Measurements from ENCODE around the gene MAP2.

DNA sequence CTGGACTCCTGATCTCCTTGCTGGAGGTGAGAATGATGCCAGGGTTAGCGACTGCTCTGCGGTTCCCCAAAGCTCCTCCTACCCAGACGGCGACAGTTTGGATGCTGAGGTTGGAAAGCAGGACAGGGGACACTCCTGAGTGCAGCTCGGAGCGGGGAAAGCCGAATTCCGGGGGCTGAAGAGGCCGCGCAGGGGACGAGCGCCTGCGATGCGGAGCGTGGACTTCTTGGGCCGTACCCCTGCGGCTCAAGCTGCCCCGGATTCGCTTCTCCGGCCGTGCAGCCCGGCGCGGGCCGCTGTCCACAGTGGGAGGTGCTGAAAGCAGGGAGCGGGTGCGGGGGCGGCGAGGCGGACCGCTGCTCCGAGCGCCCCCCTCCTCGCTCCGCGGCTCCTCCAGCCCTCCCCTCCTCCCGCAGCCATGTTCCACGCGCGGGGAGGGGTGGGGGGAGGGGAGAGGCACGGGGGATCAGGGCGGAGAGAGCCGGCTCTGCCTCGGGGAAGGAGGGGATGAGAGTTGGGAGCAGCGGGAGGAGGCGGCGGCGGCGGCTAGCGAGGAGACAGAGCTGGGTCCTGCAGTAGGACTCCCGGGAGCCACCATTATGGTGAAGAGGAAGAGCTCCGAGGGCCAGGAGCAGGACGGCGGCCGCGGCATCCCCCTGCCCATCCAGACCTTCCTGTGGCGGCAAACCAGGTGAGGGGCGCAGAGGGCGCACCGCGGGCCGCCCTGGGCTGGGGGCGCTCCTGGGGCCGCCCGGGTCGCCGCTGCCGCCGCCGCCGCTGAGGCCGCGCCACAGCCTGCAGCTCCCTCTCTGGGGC, 347.8 kb downstream of the MAP2 start, which contains the start of gene UNC80:
- TF ChIP-seq, protein P1, sequence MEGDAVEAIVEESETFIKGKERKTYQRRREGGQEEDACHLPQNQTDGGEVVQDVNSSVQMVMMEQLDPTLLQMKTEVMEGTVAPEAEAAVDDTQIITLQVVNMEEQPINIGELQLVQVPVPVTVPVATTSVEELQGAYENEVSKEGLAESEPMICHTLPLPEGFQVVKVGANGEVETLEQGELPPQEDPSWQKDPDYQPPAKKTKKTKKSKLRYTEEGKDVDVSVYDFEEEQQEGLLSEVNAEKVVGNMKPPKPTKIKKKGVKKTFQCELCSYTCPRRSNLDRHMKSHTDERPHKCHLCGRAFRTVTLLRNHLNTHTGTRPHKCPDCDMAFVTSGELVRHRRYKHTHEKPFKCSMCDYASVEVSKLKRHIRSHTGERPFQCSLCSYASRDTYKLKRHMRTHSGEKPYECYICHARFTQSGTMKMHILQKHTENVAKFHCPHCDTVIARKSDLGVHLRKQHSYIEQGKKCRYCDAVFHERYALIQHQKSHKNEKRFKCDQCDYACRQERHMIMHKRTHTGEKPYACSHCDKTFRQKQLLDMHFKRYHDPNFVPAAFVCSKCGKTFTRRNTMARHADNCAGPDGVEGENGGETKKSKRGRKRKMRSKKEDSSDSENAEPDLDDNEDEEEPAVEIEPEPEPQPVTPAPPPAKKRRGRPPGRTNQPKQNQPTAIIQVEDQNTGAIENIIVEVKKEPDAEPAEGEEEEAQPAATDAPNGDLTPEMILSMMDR (IDR thresholded peaks at IDR 0.05), result no peak
- TF ChIP-seq POLR2A (IDR thresholded peaks at IDR 0.05), result no peak
